Gastroesophageal sphincter (tissue), 4 donors: Measurements from ENCODE around the gene LRBA. TPM values are rescaled to one million over a fixed set of nuclear protein-coding genes. Genes with fewer than 3 reads are reported as not detected.

ENCODE experiments used
- ATAC-seq: fragments of 150-250 bp; one replicate; pipeline ENCODE4 v1.9.1; 2016; ENCODE audit warnings: mild to moderate bottlenecking, moderate library complexity
- H3K27ac ChIP-seq, 4 donors: fragments of 200-600 bp; sonication (generic) in 3 of 4; 1 replicate in 3 of 4; 2 replicates in 1 of 4; pipeline ENCODE4 v1.5.1; 2016 to 2019
- H3K27me3 ChIP-seq: fragments of 200-600 bp; sonication (generic); one replicate; pipeline ENCODE4 v1.5.1; 2019
- H3K36me3 ChIP-seq, 2 donors: fragments of 200-600 bp; sonication (generic); one replicate each; pipeline ENCODE4 v1.5.1; 2019; ENCODE audit warnings: control low read depth in 1 of 2
- H3K4me1 ChIP-seq, 3 donors: fragments of 200-600 bp; sonication (generic); 1 replicate in 2 of 3; 2 replicates in 1 of 3; pipeline ENCODE4 v1.5.1; 2016 to 2019; ENCODE audit warnings: control low read depth in 2 of 3
- H3K4me3 ChIP-seq, 2 donors: fragments of 200-600 bp; sonication (generic); one replicate each; pipeline ENCODE4 v1.5.1; 2019; ENCODE audit warnings: mild to moderate bottlenecking in 1 of 2, moderate library complexity in 1 of 2
- H3K9me3 ChIP-seq, 3 donors: fragments of 200-600 bp; sonication (generic); one replicate each; pipeline ENCODE4 v1.5.1; 2017 to 2019; ENCODE audit warnings: control low read depth in 2 of 3
- EP300 ChIP-seq: sonication (generic); formaldehyde crosslinking; IDR thresholded peaks from one replicate; pipeline ENCODE4 v1.6.1; 2017; ENCODE audit warnings: antibody characterized with exemption, mild to moderate bottlenecking
- POLR2A ChIP-seq, 2 donors: fragments of 450-650 bp; IDR thresholded peaks; one replicate each; pipeline ENCODE4 v1.6.1; 2017; ENCODE audit warnings: antibody characterized with exemption in 2 of 2, mild to moderate bottlenecking in 2 of 2, moderate library complexity in 1 of 2
- POLR2AphosphoS5 ChIP-seq: sonication (generic); formaldehyde crosslinking; IDR thresholded peaks from one replicate; pipeline ENCODE4 v1.6.1; 2017; ENCODE audit warnings: antibody characterized with exemption
- WGBS, 2 donors: methylation state at CpG; one replicate each; pipeline ENCODE4 v1.1.5; 2018; ENCODE audit warnings: low coverage in 1 of 2; 5-methylcytosine and 5-hydroxymethylcytosine counted together
- total RNA-seq, 4 donors: library from RNA; depleted of rRNA; stranded (reverse); fragments of >200 nt; gene quantifications; one replicate each; pipeline ENCODE4 v1.1.0, GENCODE V29; 2016
- TF ChIP-seq, protein P1 (sequence below), 4 experiments: fragments of 200-600 bp in 2 of 4; fragments of 450-650 bp in 2 of 4; sonication (generic) in 1 of 4; IDR thresholded peaks; one replicate each; pipeline ENCODE4 v1.5.1; 2017 to 2019; ENCODE audit warnings: antibody characterized with exemption in 4 of 4, mild to moderate bottlenecking in 2 of 4, moderate library complexity in 2 of 4

The LRBA gene
- total RNA-seq, 4 donors from 2014 or later, result 18.4 to 35.0 (median 23.2) TPM

DNA sequence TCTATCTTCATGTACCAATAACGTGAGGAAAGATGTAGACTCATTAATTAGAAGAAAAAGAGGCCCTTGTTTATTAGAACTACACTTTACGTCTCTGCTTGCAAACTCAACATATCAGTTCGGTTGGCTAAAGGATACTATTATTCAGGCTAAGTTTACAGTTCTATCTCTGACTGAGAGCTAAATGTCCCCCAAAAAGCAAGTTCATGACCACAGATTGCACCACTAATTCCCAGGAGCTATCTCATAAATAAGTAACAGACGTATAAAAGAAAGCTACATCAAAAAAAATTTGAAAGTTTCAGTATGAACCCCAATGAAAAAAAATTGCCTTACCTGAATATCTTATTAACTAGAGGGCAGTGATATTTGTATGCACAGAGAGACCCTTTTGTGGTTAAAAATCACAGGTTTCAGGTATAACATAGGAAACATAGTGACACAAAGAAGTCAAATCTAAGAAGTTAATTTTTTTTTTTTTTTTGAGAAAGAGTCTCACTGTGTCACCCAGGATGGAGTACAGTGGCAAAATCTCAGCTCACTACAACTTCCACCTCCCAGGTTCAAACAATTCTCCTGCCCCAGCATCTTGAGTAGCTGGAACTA lies 304.2 kb downstream of the LRBA start:
- no peaks in the 10 kb centered on the region for H3K27me3 ChIP-seq
- 77 to 81% methylated on average over 4 of the region's 4 CpGs for WGBS, 2 donors

GRCh38 chr4:150708004-150708403 lies 307.1 kb downstream of the LRBA start:
- Histone ChIP-seq H3K36me3 (no peaks in the 10 kb centered on the region), H3K9me3 (no peaks in the 10 kb centered on the region), H3K4me3 (no peak overlapping the region), H3K4me1 (no peaks in the 10 kb centered on the region), H3K27ac (no peak overlapping the region), H3K27me3 (no peaks in the 10 kb centered on the region)
- TF ChIP-seq EP300 (no peak), POLR2A (IDR thresholded peaks at IDR 0.05) (no peak), POLR2AphosphoS5 (no peak)
- 93 to 96% methylated on average over 1 of the region's 1 CpG for WGBS, 2 donors
- ATAC-seq, result no peak

More for the DNA sequence above, 304.2 kb downstream of the LRBA start:
- Histone ChIP-seq H3K36me3 (no peaks in the 10 kb centered on the region), H3K4me1 (no peaks in the 10 kb centered on the region), H3K4me3 (no peak overlapping the region), H3K9me3 (no peaks in the 10 kb centered on the region), H3K27ac (no peak overlapping the region)
- TF ChIP-seq POLR2AphosphoS5, result no peak
- no peak for TF ChIP-seq EP300
- no peak for TF ChIP-seq POLR2A (IDR thresholded peaks at IDR 0.05)
- TF ChIP-seq, protein P1, sequence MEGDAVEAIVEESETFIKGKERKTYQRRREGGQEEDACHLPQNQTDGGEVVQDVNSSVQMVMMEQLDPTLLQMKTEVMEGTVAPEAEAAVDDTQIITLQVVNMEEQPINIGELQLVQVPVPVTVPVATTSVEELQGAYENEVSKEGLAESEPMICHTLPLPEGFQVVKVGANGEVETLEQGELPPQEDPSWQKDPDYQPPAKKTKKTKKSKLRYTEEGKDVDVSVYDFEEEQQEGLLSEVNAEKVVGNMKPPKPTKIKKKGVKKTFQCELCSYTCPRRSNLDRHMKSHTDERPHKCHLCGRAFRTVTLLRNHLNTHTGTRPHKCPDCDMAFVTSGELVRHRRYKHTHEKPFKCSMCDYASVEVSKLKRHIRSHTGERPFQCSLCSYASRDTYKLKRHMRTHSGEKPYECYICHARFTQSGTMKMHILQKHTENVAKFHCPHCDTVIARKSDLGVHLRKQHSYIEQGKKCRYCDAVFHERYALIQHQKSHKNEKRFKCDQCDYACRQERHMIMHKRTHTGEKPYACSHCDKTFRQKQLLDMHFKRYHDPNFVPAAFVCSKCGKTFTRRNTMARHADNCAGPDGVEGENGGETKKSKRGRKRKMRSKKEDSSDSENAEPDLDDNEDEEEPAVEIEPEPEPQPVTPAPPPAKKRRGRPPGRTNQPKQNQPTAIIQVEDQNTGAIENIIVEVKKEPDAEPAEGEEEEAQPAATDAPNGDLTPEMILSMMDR (IDR thresholded peaks at IDR 0.05), result no peak
- no peak for ATAC-seq

DNA sequence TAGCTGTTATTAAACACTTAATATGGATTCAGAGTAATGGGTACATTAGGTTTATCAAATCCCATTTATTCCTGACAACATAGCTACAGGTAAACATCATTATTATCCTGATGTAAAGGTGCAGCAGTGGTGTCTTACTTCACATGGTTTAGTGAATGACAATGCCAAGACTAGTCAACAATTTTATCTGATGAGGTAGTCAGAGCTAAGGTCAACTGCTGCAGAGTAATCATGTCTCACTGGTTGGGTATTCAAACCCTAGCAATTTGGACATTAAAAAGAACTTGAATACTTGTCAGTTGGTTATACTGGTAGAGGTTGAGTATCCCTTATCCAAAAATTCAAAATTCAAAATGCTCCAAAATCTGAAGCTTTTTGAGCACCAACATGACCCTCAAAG lies 315.5 kb downstream of the LRBA start:
- ATAC-seq, result no peak
- H3K9me3 ChIP-seq, result no peaks in the 10 kb centered on the region
- no peaks in the 10 kb centered on the region for H3K27me3 ChIP-seq
- no peak for TF ChIP-seq POLR2AphosphoS5
- TF ChIP-seq, protein P1 (IDR thresholded peaks at IDR 0.05), result no peak
- no peak for TF ChIP-seq POLR2A (IDR thresholded peaks at IDR 0.05)
- no peak for TF ChIP-seq EP300
- H3K4me3 ChIP-seq, result no peak overlapping the region
- no peak overlapping the region for H3K27ac ChIP-seq
- H3K4me1 ChIP-seq, result no peaks in the 10 kb centered on the region
- no peaks in the 10 kb centered on the region for H3K36me3 ChIP-seq

- no peaks in the 10 kb centered on the region for H3K9me3 ChIP-seq
- TF ChIP-seq EP300 (no peak), POLR2AphosphoS5 (no peak), POLR2A (IDR thresholded peaks at IDR 0.05) (no peak)
- TF ChIP-seq, protein P1 (IDR thresholded peaks at IDR 0.05), result no peak
- H3K27ac ChIP-seq, result no peak overlapping the region
- H3K4me1 ChIP-seq, result no peaks in the 10 kb centered on the region
- WGBS, 2 donors, result 69 to 71% methylated on average over 2 of the region's 2 CpGs
- no peaks in the 10 kb centered on the region for H3K36me3 ChIP-seq
- no peak overlapping the region for H3K4me3 ChIP-seq
- ATAC-seq, result no peak
- no peaks in the 10 kb centered on the region for H3K27me3 ChIP-seq
Measured at GRCh38 chr4:150695162-150695561, 319.9 kb downstream of the LRBA start.

DNA sequence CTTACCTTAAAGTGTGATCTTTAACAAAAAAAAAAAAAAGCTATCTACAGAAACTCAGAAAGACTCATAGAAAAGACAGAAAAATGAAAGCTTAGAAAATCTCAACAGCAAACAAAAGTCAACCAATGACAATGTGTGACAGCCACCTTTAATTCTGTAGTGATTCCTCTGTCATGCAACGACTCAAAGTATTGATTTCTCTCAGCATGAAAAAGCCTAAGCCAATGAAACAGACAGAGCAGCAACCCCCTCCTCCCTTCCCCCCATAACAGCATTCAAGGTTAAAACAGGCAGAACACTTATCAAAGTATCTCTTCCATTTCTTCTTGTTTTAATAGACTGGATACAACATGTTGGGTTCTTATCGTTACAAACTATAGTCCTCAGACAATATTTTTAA lies 320.6 kb downstream of the LRBA start:
- Histone ChIP-seq H3K4me3 (no peak overlapping the region), H3K4me1 (no peaks in the 10 kb centered on the region), H3K36me3 (no peaks in the 10 kb centered on the region), H3K27me3 (no peaks in the 10 kb centered on the region), H3K9me3 (no peaks in the 10 kb centered on the region), H3K27ac (no peak overlapping the region)
- no peak for ATAC-seq
- 75 to 78% methylated on average over 2 of the region's 2 CpGs for WGBS, 2 donors
- no peak for TF ChIP-seq POLR2AphosphoS5
- TF ChIP-seq, protein P1 (IDR thresholded peaks at IDR 0.05), result no peak
